Measurements from ENCODE around the gene TAB2.

TAB2 gene

DNA sequence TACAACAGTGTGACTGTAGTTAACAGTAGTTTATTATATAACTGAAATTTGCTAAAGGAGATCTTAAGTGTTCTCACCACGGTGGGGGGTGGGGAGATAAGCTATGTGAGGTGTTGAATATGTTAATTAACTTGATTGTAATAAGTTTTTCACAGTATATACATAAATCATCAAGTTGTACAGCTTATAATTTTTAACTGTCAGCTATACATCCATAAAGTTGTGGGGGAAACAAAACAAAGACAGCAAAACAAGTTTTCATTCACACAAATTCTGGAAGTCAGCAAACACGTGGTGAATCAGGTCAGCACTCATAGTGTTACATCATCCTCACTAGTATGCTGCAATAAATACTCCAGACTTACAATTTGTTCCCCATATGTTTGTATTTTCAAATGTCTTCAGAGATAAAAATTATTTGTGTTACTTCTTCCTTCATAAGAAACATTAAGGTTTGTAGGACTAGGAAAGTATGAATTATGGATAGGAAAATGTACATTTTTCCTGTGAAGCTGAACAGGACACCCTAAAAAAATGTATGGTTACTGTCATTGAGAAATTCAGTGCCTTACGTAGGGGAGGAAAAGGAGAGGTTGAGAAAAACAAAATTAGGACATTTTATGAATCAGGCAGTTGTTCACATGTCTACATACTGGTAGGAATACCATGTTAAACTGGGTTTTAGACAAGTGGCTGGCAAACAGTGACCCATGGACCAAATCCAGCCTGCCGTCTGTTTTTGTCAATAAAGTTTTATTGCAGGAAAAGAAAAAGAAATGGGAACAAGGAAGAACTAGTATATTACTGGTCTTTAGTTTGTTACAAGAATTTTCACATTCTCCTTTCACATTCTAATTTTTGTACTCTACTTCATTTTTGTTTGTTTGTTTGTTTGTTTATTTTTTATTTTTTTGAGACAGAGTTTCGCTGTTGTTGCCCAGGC, 88.6 kb downstream of the TAB2 start:
- Histone ChIP-seq H4K20me1 (ENCODE audit: insufficient read depth, low read length) (no peaks in the 10 kb centered on the region), H3K27me3 (ENCODE audit: low read depth, low read length) (no peaks in the 10 kb centered on the region), H3K4me1 (ENCODE audit: low read length) (no peaks in the 10 kb centered on the region), H3K9ac (ENCODE audit: low read length) (no peak overlapping the region), H2AFZ (ENCODE audit: low read depth, low read length) (no peak overlapping the region), H3K79me2 (ENCODE audit: low read length) (no peaks in the 10 kb centered on the region), H3K4me2 (ENCODE audit: low read length) (no peak overlapping the region), H3K4me3 (ENCODE audit: low read length) (no peak overlapping the region), H3K36me3 (replicated peaks; ENCODE audit: low read depth, low read length) (peaks cover 41% of the 10 kb centered on the region), H3K9me3 (ENCODE audit: insufficient read depth, low read length) (no peaks in the 10 kb centered on the region), H3K27ac (ENCODE audit: low read length) (no peak overlapping the region)
- no peak for TF ChIP-seq EZH2phosphoT487 (IDR thresholded peaks at IDR 0.05; ENCODE audit: low read depth)
- TF ChIP-seq, protein P1, sequence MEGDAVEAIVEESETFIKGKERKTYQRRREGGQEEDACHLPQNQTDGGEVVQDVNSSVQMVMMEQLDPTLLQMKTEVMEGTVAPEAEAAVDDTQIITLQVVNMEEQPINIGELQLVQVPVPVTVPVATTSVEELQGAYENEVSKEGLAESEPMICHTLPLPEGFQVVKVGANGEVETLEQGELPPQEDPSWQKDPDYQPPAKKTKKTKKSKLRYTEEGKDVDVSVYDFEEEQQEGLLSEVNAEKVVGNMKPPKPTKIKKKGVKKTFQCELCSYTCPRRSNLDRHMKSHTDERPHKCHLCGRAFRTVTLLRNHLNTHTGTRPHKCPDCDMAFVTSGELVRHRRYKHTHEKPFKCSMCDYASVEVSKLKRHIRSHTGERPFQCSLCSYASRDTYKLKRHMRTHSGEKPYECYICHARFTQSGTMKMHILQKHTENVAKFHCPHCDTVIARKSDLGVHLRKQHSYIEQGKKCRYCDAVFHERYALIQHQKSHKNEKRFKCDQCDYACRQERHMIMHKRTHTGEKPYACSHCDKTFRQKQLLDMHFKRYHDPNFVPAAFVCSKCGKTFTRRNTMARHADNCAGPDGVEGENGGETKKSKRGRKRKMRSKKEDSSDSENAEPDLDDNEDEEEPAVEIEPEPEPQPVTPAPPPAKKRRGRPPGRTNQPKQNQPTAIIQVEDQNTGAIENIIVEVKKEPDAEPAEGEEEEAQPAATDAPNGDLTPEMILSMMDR (IDR thresholded peaks at IDR 0.05; ENCODE audit: low read depth, low read length): no peak

DNA sequence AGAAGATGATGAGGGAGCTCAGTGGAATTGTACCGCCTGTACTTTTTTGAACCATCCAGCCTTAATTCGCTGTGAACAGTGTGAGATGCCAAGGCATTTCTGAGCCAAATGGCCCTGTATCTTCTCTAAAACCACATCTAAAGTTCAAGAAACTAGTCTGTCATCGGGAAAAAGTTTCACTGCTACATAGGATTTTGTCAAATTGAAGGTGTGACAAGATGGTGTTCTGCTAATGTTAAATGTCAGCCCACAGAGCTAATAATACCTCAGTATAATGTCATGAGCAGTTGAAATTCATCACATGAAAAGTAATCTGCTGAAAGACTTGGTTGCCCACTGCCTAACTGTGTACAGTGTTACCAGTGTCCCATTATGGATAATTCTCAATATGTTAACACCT, 92.1 kb downstream of the TAB2 start:
- Histone ChIP-seq H3K4me1 (ENCODE audit: low read length) (peaks cover 15% of the 10 kb centered on the region), H3K36me3 (replicated peaks; ENCODE audit: low read depth, low read length) (peaks cover 44% of the 10 kb centered on the region), H3K9ac (ENCODE audit: low read length) (no peak overlapping the region), H3K4me3 (ENCODE audit: low read length) (no peak overlapping the region), H3K79me2 (ENCODE audit: low read length) (no peaks in the 10 kb centered on the region), H3K27ac (ENCODE audit: low read length) (no peak overlapping the region), H3K27me3 (ENCODE audit: low read depth, low read length) (no peaks in the 10 kb centered on the region), H3K4me2 (ENCODE audit: low read length) (no peak overlapping the region), H2AFZ (ENCODE audit: low read depth, low read length) (no peak overlapping the region), H3K9me3 (ENCODE audit: insufficient read depth, low read length) (no peaks in the 10 kb centered on the region), H4K20me1 (ENCODE audit: insufficient read depth, low read length) (0 out of 2 replicates have a peak, but pooled peaks cover 5% of the 10 kb centered on the region)
- no peak for TF ChIP-seq EZH2phosphoT487 (IDR thresholded peaks at IDR 0.05; ENCODE audit: low read depth)

DNA sequence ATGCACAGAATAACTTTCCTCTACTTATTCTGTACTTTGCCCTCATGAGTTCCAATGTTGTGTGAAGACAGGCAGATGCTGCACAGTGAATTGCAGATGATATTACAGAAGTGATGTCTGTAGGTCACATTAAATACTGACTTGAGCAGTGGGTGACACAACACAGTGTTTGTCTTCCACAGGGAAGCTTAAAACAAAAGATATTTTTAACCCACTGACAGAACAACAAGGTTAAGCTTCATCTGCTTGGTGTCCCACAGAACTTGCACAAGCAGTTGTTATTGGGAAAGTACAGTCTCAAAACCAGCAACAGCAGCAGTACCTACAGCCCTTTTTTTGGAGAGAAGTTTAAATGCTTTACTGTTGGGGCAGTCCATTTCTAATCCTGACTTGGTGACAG, 93.0 kb downstream of the TAB2 start:
- no peaks in the 10 kb centered on the region for H3K27me3 ChIP-seq (ENCODE audit: low read depth, low read length)
- H3K4me2 ChIP-seq (ENCODE audit: low read length): no peak overlapping the region
- no peak overlapping the region for H3K4me3 ChIP-seq (ENCODE audit: low read length)
- no peak overlapping the region for H3K9ac ChIP-seq (ENCODE audit: low read length)
- H3K36me3 ChIP-seq (replicated peaks; ENCODE audit: low read depth, low read length): peaks cover 42% of the 10 kb centered on the region
- no peak overlapping the region for H2AFZ ChIP-seq (ENCODE audit: low read depth, low read length)
- 0 out of 2 replicates have a peak, but pooled peaks cover 5% of the 10 kb centered on the region for H4K20me1 ChIP-seq (ENCODE audit: insufficient read depth, low read length)
- H3K4me1 ChIP-seq (ENCODE audit: low read length): peaks cover 15% of the 10 kb centered on the region
- no peaks in the 10 kb centered on the region for H3K79me2 ChIP-seq (ENCODE audit: low read length)
- H3K27ac ChIP-seq (ENCODE audit: low read length): no peak overlapping the region
- H3K9me3 ChIP-seq (ENCODE audit: insufficient read depth, low read length): no peaks in the 10 kb centered on the region
- TF ChIP-seq, protein P1 (IDR thresholded peaks at IDR 0.05; ENCODE audit: low read depth, low read length): no peak
- no peak for TF ChIP-seq EZH2phosphoT487 (IDR thresholded peaks at IDR 0.05; ENCODE audit: low read depth)

DNA sequence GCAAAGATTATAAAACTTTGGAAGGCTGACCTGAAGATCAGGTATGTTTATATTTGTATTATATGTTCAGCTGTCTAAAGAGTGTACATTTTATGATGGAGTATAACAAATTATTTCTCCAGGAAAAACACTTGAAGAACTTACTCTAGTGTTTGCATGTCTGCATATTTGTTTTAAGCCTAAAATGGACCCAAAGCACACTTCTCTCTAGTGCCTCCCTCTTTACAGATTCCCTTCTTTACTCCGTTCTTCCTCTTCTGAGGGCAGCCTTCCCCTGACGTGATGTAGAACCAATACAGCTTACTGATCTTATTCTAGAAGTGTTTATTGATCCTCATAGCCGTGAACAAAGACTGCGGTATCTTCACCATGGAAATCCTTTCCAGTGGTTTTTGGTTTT, 96.5 kb downstream of the TAB2 start:
- H3K9ac ChIP-seq (ENCODE audit: low read length): no peak overlapping the region
- H3K36me3 ChIP-seq (replicated peaks; ENCODE audit: low read depth, low read length): peaks cover 37% of the 10 kb centered on the region
- H3K4me2 ChIP-seq (ENCODE audit: low read length): no peak overlapping the region
- H3K4me3 ChIP-seq (ENCODE audit: low read length): no peak overlapping the region
- H4K20me1 ChIP-seq (ENCODE audit: insufficient read depth, low read length): 0 out of 2 replicates have a peak, but pooled peaks cover 5% of the 10 kb centered on the region
- no peak overlapping the region for H2AFZ ChIP-seq (ENCODE audit: low read depth, low read length)
- TF ChIP-seq EZH2phosphoT487 (IDR thresholded peaks at IDR 0.05; ENCODE audit: low read depth): no peak
- TF ChIP-seq, protein P1 (IDR thresholded peaks at IDR 0.05; ENCODE audit: low read depth, low read length): no peak
- H3K9me3 ChIP-seq (ENCODE audit: insufficient read depth, low read length): no peaks in the 10 kb centered on the region
- peaks cover 28% of the 10 kb centered on the region for H3K4me1 ChIP-seq (ENCODE audit: low read length)
- H3K27ac ChIP-seq (ENCODE audit: low read length): no peak overlapping the region
- no peaks in the 10 kb centered on the region for H3K79me2 ChIP-seq (ENCODE audit: low read length)
- no peaks in the 10 kb centered on the region for H3K27me3 ChIP-seq (ENCODE audit: low read depth, low read length)
